Measurements from ENCODE around the gene PRDM7.
"Not testable (repeated sequence)": the region's sequence is repeated elsewhere in the genome, so short reads cannot be mapped to it uniquely, and the experiment has no call there.

PRDM7 gene

GRCh38 chr16:90094296-90094695 lies 17.2 kb upstream of the PRDM7 start:
- H3K36me3 ChIP-seq (ENCODE audit: control insufficient read depth, insufficient read depth, low read length); H3K4me1 ChIP-seq (ENCODE audit: control insufficient read depth, insufficient read depth, low read length); H3K27me3 ChIP-seq (ENCODE audit: control insufficient read depth, insufficient read depth, low read length); H3K27ac ChIP-seq (ENCODE audit: low read depth, low read length); H3K9ac ChIP-seq (ENCODE audit: low read length); H3K4me3 ChIP-seq (ENCODE audit: low read length): not testable (repeated sequence)

- H3K4me1 ChIP-seq (ENCODE audit: control insufficient read depth, insufficient read depth, low read length); H3K36me3 ChIP-seq (ENCODE audit: control insufficient read depth, insufficient read depth, low read length); H3K9ac ChIP-seq (ENCODE audit: low read length); H3K27me3 ChIP-seq (ENCODE audit: control insufficient read depth, insufficient read depth, low read length); H3K4me3 ChIP-seq (ENCODE audit: low read length); H3K27ac ChIP-seq (ENCODE audit: low read depth, low read length): not testable (repeated sequence)
These were observed 16.7 kb upstream of the PRDM7 start for GRCh38 chr16:90093799-90094198.

GRCh38 chr16:90092781-90093180 lies 15.7 kb upstream of the PRDM7 start:
- H3K27ac ChIP-seq (ENCODE audit: low read depth, low read length); H3K4me3 ChIP-seq (ENCODE audit: low read length); H3K9ac ChIP-seq (ENCODE audit: low read length); H3K27me3 ChIP-seq (ENCODE audit: control insufficient read depth, insufficient read depth, low read length); H3K4me1 ChIP-seq (ENCODE audit: control insufficient read depth, insufficient read depth, low read length); H3K36me3 ChIP-seq (ENCODE audit: control insufficient read depth, insufficient read depth, low read length): not testable (repeated sequence)

- Histone ChIP-seq H3K4me1 (ENCODE audit: control insufficient read depth, insufficient read depth, low read length) (no peaks in the 10 kb centered on the region), H3K27ac (ENCODE audit: low read depth, low read length) (no peak overlapping the region), H3K9ac (ENCODE audit: low read length) (no peak overlapping the region), H3K27me3 (ENCODE audit: control insufficient read depth, insufficient read depth, low read length) (no peaks in the 10 kb centered on the region), H3K36me3 (ENCODE audit: control insufficient read depth, insufficient read depth, low read length) (no peaks in the 10 kb centered on the region), H3K4me3 (ENCODE audit: low read length) (no peak overlapping the region)
These were observed 7.3 kb upstream of the PRDM7 start for GRCh38 chr16:90084215-90084950.

- no peak overlapping the region for H3K4me3 ChIP-seq (ENCODE audit: low read length)
These were observed 6.0 kb upstream of the PRDM7 start for GRCh38 chr16:90083139-90083538.

GRCh38 chr16:90081606-90081970 lies 4.5 kb upstream of the PRDM7 start:
- H3K4me3 ChIP-seq (ENCODE audit: low read length), result no peak overlapping the region
- H3K27ac ChIP-seq (ENCODE audit: low read depth, low read length), result no peak overlapping the region
- no peaks in the 10 kb centered on the region for H3K4me1 ChIP-seq (ENCODE audit: control insufficient read depth, insufficient read depth, low read length)
- H3K36me3 ChIP-seq (ENCODE audit: control insufficient read depth, insufficient read depth, low read length), result no peaks in the 10 kb centered on the region
- H3K9ac ChIP-seq (ENCODE audit: low read length), result no peak overlapping the region
- H3K27me3 ChIP-seq (ENCODE audit: control insufficient read depth, insufficient read depth, low read length), result no peaks in the 10 kb centered on the region

More at GRCh38 chr16:90083139-90083538, 6.0 kb upstream of the PRDM7 start:
- Histone ChIP-seq H3K36me3 (ENCODE audit: control insufficient read depth, insufficient read depth, low read length) (no peaks in the 10 kb centered on the region), H3K4me1 (ENCODE audit: control insufficient read depth, insufficient read depth, low read length) (no peaks in the 10 kb centered on the region), H3K27ac (ENCODE audit: low read depth, low read length) (no peak overlapping the region), H3K27me3 (ENCODE audit: control insufficient read depth, insufficient read depth, low read length) (no peaks in the 10 kb centered on the region), H3K9ac (ENCODE audit: low read length) (no peak overlapping the region)

GRCh38 chr16:90078579-90078895 lies 1.4 kb upstream of the PRDM7 start:
- Histone ChIP-seq H3K4me1 (ENCODE audit: control insufficient read depth, insufficient read depth, low read length) (no peaks in the 10 kb centered on the region), H3K4me3 (ENCODE audit: low read length) (no peak overlapping the region), H3K9ac (ENCODE audit: low read length) (no peak overlapping the region), H3K27me3 (ENCODE audit: control insufficient read depth, insufficient read depth, low read length) (no peaks in the 10 kb centered on the region), H3K27ac (ENCODE audit: low read depth, low read length) (no peak overlapping the region), H3K36me3 (ENCODE audit: control insufficient read depth, insufficient read depth, low read length) (no peaks in the 10 kb centered on the region)

- H3K27me3 ChIP-seq (ENCODE audit: control insufficient read depth, insufficient read depth, low read length), result no peaks in the 10 kb centered on the region
- H3K4me3 ChIP-seq (ENCODE audit: low read length), result peak overlapping the region; percentile 60
- H3K36me3 ChIP-seq (ENCODE audit: control insufficient read depth, insufficient read depth, low read length), result no peaks in the 10 kb centered on the region
- H3K9ac ChIP-seq (ENCODE audit: low read length), result peak overlapping the region; percentile 19
- H3K27ac ChIP-seq (ENCODE audit: low read depth, low read length), result peak overlapping the region; percentile 44
- H3K4me1 ChIP-seq (ENCODE audit: control insufficient read depth, insufficient read depth, low read length), result no peaks in the 10 kb centered on the region
These were observed 837 bp upstream of the PRDM7 start for GRCh38 chr16:90077757-90078578.

GRCh38 chr16:90072442-90073105 lies 4.6 kb downstream of the PRDM7 start:
- no peak overlapping the region for H3K9ac ChIP-seq (ENCODE audit: low read length)
- no peaks in the 10 kb centered on the region for H3K4me1 ChIP-seq (ENCODE audit: control insufficient read depth, insufficient read depth, low read length)
- no peak overlapping the region for H3K4me3 ChIP-seq (ENCODE audit: low read length)
- no peak overlapping the region for H3K27ac ChIP-seq (ENCODE audit: low read depth, low read length)
- no peaks in the 10 kb centered on the region for H3K36me3 ChIP-seq (ENCODE audit: control insufficient read depth, insufficient read depth, low read length)
- H3K27me3 ChIP-seq (ENCODE audit: control insufficient read depth, insufficient read depth, low read length), result no peaks in the 10 kb centered on the region

- Histone ChIP-seq H3K4me1 (ENCODE audit: control insufficient read depth, insufficient read depth, low read length) (no peaks in the 10 kb centered on the region), H3K4me3 (ENCODE audit: low read length) (no peak overlapping the region), H3K36me3 (ENCODE audit: control insufficient read depth, insufficient read depth, low read length) (no peaks in the 10 kb centered on the region), H3K27me3 (ENCODE audit: control insufficient read depth, insufficient read depth, low read length) (no peaks in the 10 kb centered on the region), H3K27ac (ENCODE audit: low read depth, low read length) (no peak overlapping the region), H3K9ac (ENCODE audit: low read length) (no peak overlapping the region)
These were observed 6.7 kb downstream of the PRDM7 start for GRCh38 chr16:90070440-90070839.

GRCh38 chr16:90061437-90061836 lies 15.7 kb downstream of the PRDM7 start:
- Histone ChIP-seq H3K4me3 (ENCODE audit: low read length) (no peak overlapping the region), H3K36me3 (ENCODE audit: control insufficient read depth, insufficient read depth, low read length) (no peaks in the 10 kb centered on the region), H3K9ac (ENCODE audit: low read length) (no peak overlapping the region), H3K27ac (ENCODE audit: low read depth, low read length) (no peak overlapping the region), H3K4me1 (ENCODE audit: control insufficient read depth, insufficient read depth, low read length) (no peaks in the 10 kb centered on the region), H3K27me3 (ENCODE audit: control insufficient read depth, insufficient read depth, low read length) (no peaks in the 10 kb centered on the region)

GRCh38 chr16:90057738-90058173 lies 19.4 kb downstream of the PRDM7 start:
- Histone ChIP-seq H3K4me3 (ENCODE audit: low read length) (no peak overlapping the region), H3K36me3 (ENCODE audit: control insufficient read depth, insufficient read depth, low read length) (no peaks in the 10 kb centered on the region), H3K9ac (ENCODE audit: low read length) (no peak overlapping the region), H3K27me3 (ENCODE audit: control insufficient read depth, insufficient read depth, low read length) (no peaks in the 10 kb centered on the region), H3K4me1 (ENCODE audit: control insufficient read depth, insufficient read depth, low read length) (no peaks in the 10 kb centered on the region), H3K27ac (ENCODE audit: low read depth, low read length) (no peak overlapping the region)
